GM12873 (cell line): ENCODE data around the gene EDAR.

Experiments
- CTCF ChIP-seq: IDR thresholded peaks from 2 replicates; pipeline ENCODE4 v1.5.1; 2012; ENCODE audit warnings: low read depth, mild to moderate bottlenecking, moderate library complexity, low read length, control low read depth; ENCODE audit not compliant: insufficient read depth; ENCODE audit errors: missing control alignments

EDAR gene

GRCh38 chr2:109028738-109029489, 39.9 kb upstream of the EDAR start:
- TF ChIP-seq CTCF, result no peak

DNA sequence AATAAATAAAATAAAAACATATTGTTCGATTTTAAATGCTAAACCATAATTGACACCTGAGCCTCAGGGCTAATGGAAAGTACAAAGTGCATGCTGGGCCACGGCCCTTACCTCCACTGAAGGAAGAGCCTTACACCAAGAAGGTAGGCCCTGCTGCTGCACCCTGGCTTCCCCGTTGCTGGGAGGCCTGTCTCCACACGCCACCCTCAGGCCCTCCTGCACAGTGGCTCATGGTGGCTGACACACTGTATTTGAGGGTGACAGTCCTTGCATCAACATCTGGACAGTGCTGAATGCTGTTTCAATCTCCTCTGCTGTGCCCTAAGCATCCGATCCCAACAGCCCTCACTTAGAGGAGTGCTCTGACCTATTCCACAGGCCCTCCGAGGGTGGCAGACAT, 39.3 kb upstream of the EDAR start:
- no peak for TF ChIP-seq CTCF

DNA sequence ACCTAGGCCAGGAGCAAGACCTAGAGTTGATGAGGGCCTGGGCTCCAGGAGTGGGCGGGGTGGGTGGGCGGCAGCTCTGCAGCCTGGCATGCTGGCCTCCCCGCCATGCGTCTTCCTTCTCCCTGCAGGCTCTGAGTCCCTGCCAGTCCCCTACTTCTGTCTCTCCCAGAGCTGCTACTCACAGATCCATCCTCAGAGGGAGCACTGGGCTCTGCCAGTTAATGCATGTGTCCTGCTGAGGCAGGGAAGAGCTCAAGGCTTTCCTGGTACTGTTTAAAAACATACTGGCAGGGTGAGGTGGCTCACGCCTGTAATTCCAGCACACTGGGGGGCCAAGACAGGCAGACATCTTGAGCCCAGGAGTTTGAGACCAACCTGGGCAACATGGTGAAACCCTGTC, 38.7 kb upstream of the EDAR start:
- TF ChIP-seq CTCF, result no peak

GRCh38 chr2:109024477-109024876, 35.5 kb upstream of the EDAR start:
- TF ChIP-seq CTCF, result no peak

DNA sequence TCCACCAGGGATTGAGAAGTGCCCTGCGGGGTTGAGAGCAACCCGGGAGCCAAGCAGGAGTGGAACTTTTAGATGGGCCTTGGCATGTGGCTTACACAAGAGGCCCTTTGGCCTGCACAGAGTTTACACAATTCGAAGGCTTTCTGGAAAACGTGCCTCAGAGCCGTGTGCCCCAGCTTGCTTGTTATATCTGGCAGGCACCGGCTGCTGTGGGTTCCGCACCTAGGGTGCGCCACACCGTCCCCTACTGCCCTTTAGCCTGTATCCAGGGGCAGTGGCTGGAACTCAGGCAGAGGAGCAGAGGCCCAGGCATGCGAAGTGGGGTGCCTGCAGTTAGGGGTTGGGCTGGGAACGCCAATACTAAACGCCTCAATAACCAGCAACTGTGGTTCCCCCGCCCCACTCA, 32.9 kb upstream of the EDAR start:
- no peak for TF ChIP-seq CTCF

DNA sequence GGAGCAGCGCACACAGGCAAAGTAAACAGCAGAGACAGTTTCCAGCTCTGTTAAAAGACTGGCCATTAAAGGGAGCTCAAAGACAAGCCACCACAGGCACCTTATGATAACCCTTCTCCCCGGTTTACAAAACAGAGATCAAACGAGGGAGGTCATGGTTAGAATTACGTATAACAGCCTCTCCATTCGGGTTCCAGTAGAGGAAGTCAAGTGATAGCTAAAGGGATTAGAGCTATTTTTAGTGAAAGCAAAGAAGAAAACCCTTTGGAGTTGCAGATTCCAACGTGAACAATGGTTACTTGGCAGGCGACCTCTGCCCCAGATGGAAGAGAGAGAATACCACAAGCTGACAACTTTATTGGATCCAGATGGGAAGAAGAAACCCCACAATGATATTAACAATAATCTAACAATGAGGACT, 31.2 kb upstream of the EDAR start:
- TF ChIP-seq CTCF, result no peak

- no peak for TF ChIP-seq CTCF
These were observed 29.4 kb upstream of the EDAR start for GRCh38 chr2:109018452-109018851.

GRCh38 chr2:109017017-109017416, 28.0 kb upstream of the EDAR start:
- TF ChIP-seq CTCF, result no peak
